Panc1 (cell line): ENCODE results near the gene CAMSAP3. TPM values are rescaled to one million over a fixed set of nuclear protein-coding genes. Genes with fewer than 3 reads are reported as not detected.

ENCODE experiments used
- ATAC-seq: fragments of 200-7000 bp; cut with Tn5 transposase; 2 replicates; pipeline ENCODE4 v1.9.1; 2020; ENCODE audit warnings: mild to moderate bottlenecking, moderate library complexity
- BruUV-seq: library from RNA; stranded (reverse); fragments of 400-500 nt; replicated peaks from 2 replicates; lab custom pipeline; 2021; lab: Mats Ljungman, UMichigan
- CTCF ChIA-PET: fragments of 300-600 bp; sonication (Branson Sonifier 250); formaldehyde crosslinking; loops from one replicate; lab custom pipeline; 2022; ENCODE audit warnings: antibody characterized with exemption; lab: Charles Lee
- POLR2A ChIA-PET: fragments of 300-600 bp; sonication (Branson Sonifier 250); formaldehyde crosslinking; loops from one replicate; lab custom pipeline; 2022; ENCODE audit warnings: antibody characterized with exemption; lab: Charles Lee
- DNase-seq: peaks from one replicate; pipeline ENCODE4 v3.0.0-alpha.2; 2010; ENCODE audit warnings: low read depth, low spot score
- H3K27ac ChIP-seq: 2 replicates; pipeline ENCODE4 v1.5.1; 2011; ENCODE audit warnings: mild to moderate bottlenecking, low read length, inconsistent platforms
- H3K27me3 ChIP-seq: fragments of 200-500 bp; sonication (Bioruptor generic); 2 replicates; pipeline ENCODE4 v1.6.0; 2014; ENCODE audit warnings: low read length, inconsistent platforms; ENCODE audit not compliant: control insufficient read depth, insufficient read depth
- H3K36me3 ChIP-seq: fragments of 200-500 bp; sonication (Bioruptor generic); 2 replicates; pipeline ENCODE4 v1.5.1; 2014; ENCODE audit warnings: inconsistent platforms, mild to moderate bottlenecking, low read length, moderate library complexity; ENCODE audit not compliant: control insufficient read depth, insufficient read depth
- H3K4me1 ChIP-seq: 2 replicates; pipeline ENCODE4 v1.5.1; 2011; ENCODE audit warnings: inconsistent platforms, mild to moderate bottlenecking, low read length, moderate library complexity; ENCODE audit not compliant: control insufficient read depth, insufficient read depth
- H3K4me3 ChIP-seq, 2 experiments: 2 replicates each; pipeline ENCODE4 v1.5.1; 2011 to 2012; ENCODE audit warnings: low read depth in 2 of 2, low read length in 2 of 2, mild to moderate bottlenecking in 2 of 2, inconsistent platforms in 1 of 2, moderate library complexity in 1 of 2
- H3K9me3 ChIP-seq: fragments of 200-500 bp; sonication (Bioruptor generic); 2 replicates; pipeline ENCODE4 v1.5.1; 2014; ENCODE audit warnings: low read depth, mild to moderate bottlenecking, inconsistent platforms, low read length, moderate library complexity; ENCODE audit not compliant: control insufficient read depth, insufficient read depth
- CTCF ChIP-seq: fragments of 450-650 bp; IDR thresholded peaks from 2 replicates; pipeline ENCODE4 v1.5.1; 2017; ENCODE audit warnings: mild to moderate bottlenecking
- POLR2AphosphoS5 ChIP-seq: IDR thresholded peaks from 2 replicates; pipeline ENCODE4 v1.6.1; 2012; ENCODE audit warnings: mild to moderate bottlenecking, low read depth, low read length, moderate library complexity
- REST ChIP-seq, 2 experiments: IDR thresholded peaks; 2 replicates each; pipeline ENCODE4 v1.6.1; 2011 to 2012; ENCODE audit warnings: low read depth in 2 of 2, control low read depth in 1 of 2, low read length in 1 of 2, mild to moderate bottlenecking in 1 of 2, moderate library complexity in 1 of 2; ENCODE audit not compliant: insufficient read depth in 1 of 2
- SIN3A ChIP-seq: IDR thresholded peaks from 2 replicates; pipeline ENCODE4 v1.6.1; 2012; ENCODE audit warnings: low read depth, mild to moderate bottlenecking, low read length, moderate library complexity, borderline replicate concordance; ENCODE audit not compliant: insufficient read depth
- TCF7L2 ChIP-seq: IDR thresholded peaks from 2 replicates; pipeline ENCODE4 v1.6.1; 2011; ENCODE audit warnings: mild to moderate bottlenecking, low read depth, low read length, inconsistent platforms
- in situ Hi-C: cut with HindIII; loops from 2 replicates; pipeline ENCODE4 v1.10.0; 2016; ENCODE audit warnings: low sequenced_read_pairs, low pct_unique_long_range_greater_than_20kb
- intact Hi-C: fragments of 100-400 bp; cut with micrococcal nuclease; formaldehyde crosslinking; loops from one replicate; pipeline ENCODE4 v1.10.0; 2022; ENCODE audit not compliant: unreplicated experiment
- total RNA-seq: library from RNA; stranded (reverse); gene quantifications from one replicate; pipeline ENCODE4 v1.2.1, GENCODE V29; 2021; ENCODE audit not compliant: unreplicated experiment

The CAMSAP3 gene
- total RNA-seq, 1 experiment from 2014 or later: 1.7 TPM

- ATAC-seq: no peak
- no TSS peak for BruUV-seq
- Histone ChIP-seq H3K27ac (no peak overlapping the region), H3K36me3 (no peaks in the 10 kb centered on the region), H3K27me3 (no peaks in the 10 kb centered on the region), H3K4me1 (no peaks in the 10 kb centered on the region), H3K4me3 (no peak overlapping the region), H3K9me3 (no peaks in the 10 kb centered on the region)
- TF ChIP-seq SIN3A (no peak), CTCF (no peak), REST (IDR thresholded peaks at IDR 0.05; ENCODE audit: insufficient read depth in 1 of 2, low read depth in 2 of 2, low read length in 1 of 2) (no peak)
- DNase-seq: no peak
- intact Hi-C loops (no loop called here), in situ Hi-C loops (no loop called here)
- ChIA-PET CTCF (no interaction called here), POLR2A (no interaction called here)
Measured at GRCh38 chr19:7617172-7617571, 21.5 kb downstream of the CAMSAP3 start.

- ChIA-PET POLR2A (no interaction called here), CTCF (no interaction called here)
- no peak overlapping the region for H3K27ac ChIP-seq
- H3K36me3 ChIP-seq: no peaks in the 10 kb centered on the region
- BruUV-seq: no TSS peak
- TF ChIP-seq TCF7L2 (no peak), SIN3A (no peak), REST (IDR thresholded peaks at IDR 0.05; ENCODE audit: insufficient read depth in 1 of 2, low read depth in 2 of 2, low read length in 1 of 2) (no peak), POLR2AphosphoS5 (no peak), CTCF (no peak)
- intact Hi-C loops: no loop called here
- no peaks in the 10 kb centered on the region for H3K4me1 ChIP-seq
- no peak for DNase-seq
- in situ Hi-C loops: no loop called here
- ATAC-seq: no peak
- no peaks in the 10 kb centered on the region for H3K27me3 ChIP-seq
- H3K4me3 ChIP-seq: no peak overlapping the region
- no peaks in the 10 kb centered on the region for H3K9me3 ChIP-seq
Measured at GRCh38 chr19:7617735-7618134, 22.1 kb downstream of the CAMSAP3 start.
